Tibial artery (tissue), 4 donors: ENCODE data around the gene COMMD1.

Experiments
- DNase-seq, 2 donors: peaks; one replicate each; pipeline ENCODE4 v3.0.0-alpha.2; 2019
- H3K27ac ChIP-seq, 2 donors: fragments of 200-600 bp; sonication (generic) in 1 of 2; 1 replicate in 1 of 2; 2 replicates in 1 of 2; pipeline ENCODE4 v1.5.1; 2018 to 2019; ENCODE audit warnings: mild to moderate bottlenecking in 1 of 2
- H3K27me3 ChIP-seq, 2 donors: fragments of 200-600 bp; sonication (generic) in 1 of 2; one replicate each; pipeline versions ENCODE4 v1.5.1 to v1.6.0; 2016 to 2019
- H3K36me3 ChIP-seq, 3 donors: fragments of 200-600 bp; sonication (generic) in 2 of 3; one replicate each; pipeline ENCODE4 v1.5.1; 2016 to 2019; ENCODE audit warnings: mild to moderate bottlenecking in 2 of 3
- H3K4me1 ChIP-seq, 4 donors: fragments of 200-600 bp; sonication (generic) in 2 of 4; 1 replicate in 3 of 4; 2 replicates in 1 of 4; pipeline ENCODE4 v1.5.1; 2016 to 2019
- H3K4me3 ChIP-seq, 2 donors: fragments of 200-600 bp; sonication (generic) in 1 of 2; 1 replicate in 1 of 2; 2 replicates in 1 of 2; pipeline ENCODE4 v1.5.1; 2018 to 2019; ENCODE audit warnings: mild to moderate bottlenecking in 2 of 2
- H3K9me3 ChIP-seq, 3 donors: fragments of 200-600 bp; sonication (generic) in 1 of 3; one replicate each; pipeline ENCODE4 v1.5.1; 2016 to 2019
- intact Hi-C: fragments of 100-400 bp; cut with DNase I; formaldehyde crosslinking; loops from one replicate; pipeline ENCODE4 v1.15.0; 2023; ENCODE audit warnings: low total_unique reads
- TF ChIP-seq, protein P1 (sequence below), 2 experiments: fragments of 200-600 bp in 1 of 2; fragments of 450-650 bp in 1 of 2; IDR thresholded peaks; one replicate each; pipeline ENCODE4 v1.5.1; 2017 to 2019; ENCODE audit warnings: antibody characterized with exemption in 2 of 2, mild to moderate bottlenecking in 1 of 2, moderate library complexity in 1 of 2

Gene COMMD1

DNA sequence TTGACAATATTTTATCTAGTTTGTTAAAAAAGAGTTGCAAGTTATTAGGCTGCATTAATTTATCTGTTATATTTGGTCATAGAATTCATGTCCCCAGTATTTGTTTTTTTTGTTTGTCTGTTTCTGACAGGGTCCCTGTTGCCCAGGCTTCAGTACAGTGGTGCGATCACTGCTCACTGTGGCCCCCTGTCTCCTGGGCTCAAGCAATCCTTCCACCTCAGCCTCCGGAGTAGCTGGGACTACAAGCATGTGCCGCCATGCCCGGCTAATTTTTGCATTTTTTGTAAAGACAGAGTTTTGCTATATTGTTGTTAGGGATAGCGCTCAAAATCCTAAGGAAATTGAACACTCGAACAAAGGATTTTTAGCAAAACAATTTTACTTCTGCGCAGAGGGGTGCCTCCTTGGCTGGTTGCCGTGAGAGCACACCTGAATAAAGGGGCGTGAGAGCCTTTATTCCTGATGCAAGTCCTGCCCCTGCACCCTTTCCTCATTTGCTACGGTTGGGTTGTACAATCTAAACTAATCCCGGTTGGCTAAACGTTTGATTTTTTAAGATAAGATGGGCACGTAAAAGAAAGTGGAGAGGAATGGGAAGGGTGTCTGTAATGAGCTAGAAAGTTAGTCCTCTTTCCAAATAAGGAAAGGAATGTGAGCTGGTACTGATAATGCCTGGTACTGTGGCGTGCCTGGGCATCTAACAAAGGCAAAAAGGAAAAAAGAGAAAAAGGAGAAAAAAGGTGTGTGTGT is 65.5 kb downstream of the COMMD1 start:
- TF ChIP-seq, protein P1, sequence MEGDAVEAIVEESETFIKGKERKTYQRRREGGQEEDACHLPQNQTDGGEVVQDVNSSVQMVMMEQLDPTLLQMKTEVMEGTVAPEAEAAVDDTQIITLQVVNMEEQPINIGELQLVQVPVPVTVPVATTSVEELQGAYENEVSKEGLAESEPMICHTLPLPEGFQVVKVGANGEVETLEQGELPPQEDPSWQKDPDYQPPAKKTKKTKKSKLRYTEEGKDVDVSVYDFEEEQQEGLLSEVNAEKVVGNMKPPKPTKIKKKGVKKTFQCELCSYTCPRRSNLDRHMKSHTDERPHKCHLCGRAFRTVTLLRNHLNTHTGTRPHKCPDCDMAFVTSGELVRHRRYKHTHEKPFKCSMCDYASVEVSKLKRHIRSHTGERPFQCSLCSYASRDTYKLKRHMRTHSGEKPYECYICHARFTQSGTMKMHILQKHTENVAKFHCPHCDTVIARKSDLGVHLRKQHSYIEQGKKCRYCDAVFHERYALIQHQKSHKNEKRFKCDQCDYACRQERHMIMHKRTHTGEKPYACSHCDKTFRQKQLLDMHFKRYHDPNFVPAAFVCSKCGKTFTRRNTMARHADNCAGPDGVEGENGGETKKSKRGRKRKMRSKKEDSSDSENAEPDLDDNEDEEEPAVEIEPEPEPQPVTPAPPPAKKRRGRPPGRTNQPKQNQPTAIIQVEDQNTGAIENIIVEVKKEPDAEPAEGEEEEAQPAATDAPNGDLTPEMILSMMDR (IDR thresholded peaks at IDR 0.05), result no peak
- peak overlapping the region; percentile 47 to 48 for H3K4me3 ChIP-seq
- DNase-seq, result no peak
- H3K27ac ChIP-seq, result peak overlapping the region; percentile 60 to 70
- intact Hi-C loops, result no loop called here
- peaks cover 0 to 39% (median 10%) of the 10 kb centered on the region in 4 donors for H3K4me1 ChIP-seq
- no peaks in the 10 kb centered on the region for H3K9me3 ChIP-seq
- H3K27me3 ChIP-seq, result no peaks in the 10 kb centered on the region
- H3K36me3 ChIP-seq, result no peaks in the 10 kb centered on the region

DNA sequence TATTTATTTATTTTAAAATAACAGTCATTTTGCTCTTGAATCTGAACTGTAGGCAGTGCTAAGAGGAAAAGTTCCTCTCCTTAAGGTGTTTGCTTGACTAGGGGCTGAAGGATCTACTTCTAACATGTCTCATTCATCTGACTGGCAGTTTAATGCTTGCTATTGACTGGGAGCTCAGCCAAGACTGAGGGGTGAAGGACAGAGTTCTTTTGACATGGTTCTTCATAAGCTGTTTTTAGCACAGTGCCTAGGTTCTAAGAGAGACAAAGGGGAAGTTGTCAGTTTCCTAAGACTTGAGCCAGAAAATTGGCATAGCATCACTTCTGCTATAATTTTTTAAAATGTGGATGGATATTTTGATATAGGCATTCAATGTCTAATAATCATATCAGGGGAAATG is 73.0 kb downstream of the COMMD1 start:
- H3K4me3 ChIP-seq, result no peak overlapping the region
- peak in 1 of 2 donors; percentile 43 for DNase-seq
- H3K9me3 ChIP-seq, result peaks cover 0 to 11% (median 2%) of the 10 kb centered on the region in 3 donors
- no peaks in the 10 kb centered on the region for H3K27me3 ChIP-seq
- peaks cover 0 to 13% (median 7%) of the 10 kb centered on the region in 4 donors for H3K4me1 ChIP-seq
- TF ChIP-seq, protein P1 (IDR thresholded peaks at IDR 0.05), result no peak
- no peak overlapping the region for H3K27ac ChIP-seq
- intact Hi-C loops, result no loop called here
- no peaks in the 10 kb centered on the region for H3K36me3 ChIP-seq

DNA sequence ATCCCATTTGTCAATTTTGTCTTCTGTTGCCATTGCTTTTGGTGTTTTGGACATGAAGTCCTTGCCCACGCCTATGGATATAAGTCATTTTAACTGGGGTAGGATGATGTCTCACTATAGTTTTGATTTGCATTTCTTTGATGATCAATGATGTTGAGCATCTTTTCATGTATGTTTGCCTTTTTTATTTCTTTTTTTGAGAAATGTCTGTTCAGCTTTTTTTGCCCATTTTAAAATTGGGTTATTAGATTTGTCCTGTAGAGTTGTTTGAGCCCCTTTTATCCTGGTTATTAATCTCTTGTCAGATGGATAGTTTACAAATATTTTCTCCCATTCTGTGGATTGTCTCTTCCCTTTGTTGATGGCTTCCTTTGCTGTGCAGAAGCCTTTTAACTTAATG is 75.3 kb downstream of the COMMD1 start:
- Histone ChIP-seq H3K4me3 (no peak overlapping the region), H3K36me3 (no peaks in the 10 kb centered on the region), H3K27me3 (no peaks in the 10 kb centered on the region), H3K27ac (no peak overlapping the region), H3K9me3 (peaks cover 0 to 11% (median 2%) of the 10 kb centered on the region in 3 donors), H3K4me1 (peaks cover 0 to 13% (median 7%) of the 10 kb centered on the region in 4 donors)
- TF ChIP-seq, protein P1 (IDR thresholded peaks at IDR 0.05), result no peak
- intact Hi-C loops, result no loop called here
- DNase-seq, result no peak

DNA sequence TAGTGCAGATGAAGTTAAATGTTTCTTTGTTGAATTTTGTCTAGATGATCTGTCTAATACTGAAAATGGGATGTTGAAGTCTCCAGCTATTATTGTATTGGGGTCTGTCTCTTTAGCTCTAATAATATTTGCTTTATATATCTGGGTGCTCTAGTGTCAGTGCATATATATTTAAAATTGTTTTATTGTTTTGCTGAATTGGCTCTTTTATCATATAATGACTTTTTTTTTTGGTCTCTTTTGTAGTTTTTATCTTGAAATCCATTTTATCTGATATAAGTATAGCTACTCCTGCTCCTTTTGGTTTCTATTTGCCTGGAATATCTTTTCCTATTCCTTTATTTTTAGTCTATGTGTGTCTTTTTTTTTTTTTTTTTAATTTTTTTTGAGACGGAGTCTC is 79.2 kb downstream of the COMMD1 start:
- TF ChIP-seq, protein P1 (IDR thresholded peaks at IDR 0.05), result no peak
- Histone ChIP-seq H3K27me3 (no peaks in the 10 kb centered on the region), H3K27ac (no peak overlapping the region), H3K36me3 (no peaks in the 10 kb centered on the region), H3K4me1 (peaks cover 0 to 9% (median 0%) of the 10 kb centered on the region in 4 donors), H3K4me3 (no peak overlapping the region), H3K9me3 (peaks cover 0 to 14% (median 2%) of the 10 kb centered on the region in 3 donors)
- intact Hi-C loops, result no loop called here
- DNase-seq, result no peak

DNA sequence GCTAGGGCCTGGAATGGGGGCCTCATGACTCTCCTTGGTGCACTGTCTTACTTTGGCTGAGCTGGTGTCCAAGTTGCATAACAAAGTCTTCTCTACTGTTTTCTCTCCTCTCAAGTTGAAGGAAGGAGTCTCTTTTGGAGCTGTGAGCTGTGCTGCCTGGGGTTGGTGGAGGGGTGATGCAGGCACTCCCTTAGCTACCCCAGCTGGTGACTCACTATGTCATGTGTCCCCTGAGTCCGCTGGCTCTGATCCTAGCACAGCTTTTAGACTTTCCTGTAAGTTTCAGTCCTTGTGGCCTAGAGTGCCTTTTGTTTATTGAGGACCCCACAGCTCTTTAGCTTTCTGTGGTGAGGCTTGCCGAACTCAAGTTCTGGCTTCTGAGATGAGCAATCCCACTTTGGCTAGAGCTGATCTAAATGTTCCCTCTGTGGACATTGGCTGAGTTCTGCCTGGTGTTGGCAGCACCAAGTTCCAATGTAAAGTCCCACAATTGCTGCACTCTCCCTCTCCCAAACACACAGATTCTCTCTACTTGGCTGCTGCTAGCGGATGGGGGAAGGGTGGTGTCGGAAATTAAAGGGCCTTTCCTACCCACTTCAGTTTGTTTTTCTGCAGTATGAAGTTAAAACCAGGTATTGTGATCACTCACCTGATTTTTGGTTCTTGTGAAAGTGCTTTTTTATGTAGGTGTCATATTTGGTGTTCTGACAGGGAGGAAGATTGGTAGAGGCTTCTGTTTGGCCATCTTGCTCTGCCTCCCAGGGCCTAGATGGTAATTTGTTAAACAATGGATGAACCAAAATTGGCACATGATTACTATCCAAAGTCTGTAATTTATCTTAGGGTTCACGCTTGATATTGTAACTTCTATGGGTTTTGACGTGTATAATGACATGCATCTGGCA is 83.2 kb downstream of the COMMD1 start:
- Histone ChIP-seq H3K9me3 (peaks cover 0 to 3% (median 0%) of the 10 kb centered on the region in 3 donors), H3K27me3 (no peaks in the 10 kb centered on the region), H3K4me1 (peaks cover 0 to 9% (median 0%) of the 10 kb centered on the region in 4 donors), H3K36me3 (no peaks in the 10 kb centered on the region), H3K4me3 (no peak overlapping the region), H3K27ac (no peak overlapping the region)
- TF ChIP-seq, protein P1 (IDR thresholded peaks at IDR 0.05), result no peak
- no peak for DNase-seq
- intact Hi-C loops, result no loop called here
